ENCODE measurements around the gene CHI3L1.
"Not testable (repeated sequence)": the region's sequence is repeated elsewhere in the genome, so short reads cannot be mapped to it uniquely, and the experiment has no call there.

Gene CHI3L1

GRCh38 chr1:203186446-203187303 lies at the start of gene CHI3L1:
Gene CHI3L1 (minus strand): TSS chr1:203186704. CDS start chr1:203186623, 81 bp downstream.
- peak; percentile 80 for DNase-seq (ENCODE audit: low read depth)

DNA sequence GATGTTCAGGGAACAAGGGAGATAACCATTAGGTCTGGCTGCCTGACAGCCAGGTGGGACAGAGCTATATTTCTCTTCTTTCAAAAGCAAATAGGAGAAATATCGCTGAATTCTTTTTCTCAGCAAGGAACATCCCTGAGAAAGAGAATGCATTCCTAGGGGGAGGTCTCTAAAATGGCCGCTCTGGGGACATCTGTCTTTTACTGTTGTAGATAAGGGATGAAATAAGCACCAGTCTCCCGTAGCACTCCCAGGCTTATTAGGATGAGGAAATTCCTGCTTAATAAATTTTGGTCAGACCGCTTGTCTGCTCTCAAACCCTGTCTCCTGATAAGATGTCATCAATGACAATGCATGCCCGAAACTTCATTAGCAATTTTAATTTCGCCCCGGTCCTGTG lies 48.4 kb upstream of the CHI3L1 start:
- not testable (repeated sequence) for DNase-seq (ENCODE audit: low read depth)

- peak; percentile 40 for DNase-seq (ENCODE audit: low read depth)
Observed at GRCh38 chr1:203229471-203230135, 43.1 kb upstream of the CHI3L1 start, which contains the start of gene CHIT1. Gene CHIT1 (minus strand): TSS chr1:203229673. CDS start chr1:203229636, 37 bp downstream.

GRCh38 chr1:203228670-203229069 lies 42.2 kb upstream of the CHI3L1 start:
- no peak for DNase-seq (ENCODE audit: low read depth)

- DNase-seq (ENCODE audit: low read depth) = no peak
Observed at GRCh38 chr1:203227371-203228083, 41.0 kb upstream of the CHI3L1 start.

DNA sequence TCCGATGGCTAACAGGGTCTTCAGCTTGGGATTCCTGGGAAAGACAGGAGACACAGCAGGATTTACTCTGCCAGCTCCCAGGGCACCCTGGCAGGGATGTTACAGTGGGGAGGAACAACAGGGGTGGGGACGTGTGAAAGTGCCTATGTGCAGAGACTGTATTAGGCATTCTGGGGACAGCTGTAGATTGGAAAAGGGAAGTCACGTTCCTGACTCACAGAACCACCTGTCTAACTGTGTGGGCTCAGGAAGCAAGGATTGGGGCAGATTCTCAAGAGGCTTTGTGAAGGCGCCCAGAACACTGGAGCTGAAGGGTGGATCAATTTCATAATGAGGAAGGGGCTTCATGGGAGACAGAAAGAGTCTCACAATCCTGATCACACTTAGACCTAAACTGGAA lies 38.6 kb upstream of the CHI3L1 start:
- DNase-seq (ENCODE audit: low read depth) = no peak

DNA sequence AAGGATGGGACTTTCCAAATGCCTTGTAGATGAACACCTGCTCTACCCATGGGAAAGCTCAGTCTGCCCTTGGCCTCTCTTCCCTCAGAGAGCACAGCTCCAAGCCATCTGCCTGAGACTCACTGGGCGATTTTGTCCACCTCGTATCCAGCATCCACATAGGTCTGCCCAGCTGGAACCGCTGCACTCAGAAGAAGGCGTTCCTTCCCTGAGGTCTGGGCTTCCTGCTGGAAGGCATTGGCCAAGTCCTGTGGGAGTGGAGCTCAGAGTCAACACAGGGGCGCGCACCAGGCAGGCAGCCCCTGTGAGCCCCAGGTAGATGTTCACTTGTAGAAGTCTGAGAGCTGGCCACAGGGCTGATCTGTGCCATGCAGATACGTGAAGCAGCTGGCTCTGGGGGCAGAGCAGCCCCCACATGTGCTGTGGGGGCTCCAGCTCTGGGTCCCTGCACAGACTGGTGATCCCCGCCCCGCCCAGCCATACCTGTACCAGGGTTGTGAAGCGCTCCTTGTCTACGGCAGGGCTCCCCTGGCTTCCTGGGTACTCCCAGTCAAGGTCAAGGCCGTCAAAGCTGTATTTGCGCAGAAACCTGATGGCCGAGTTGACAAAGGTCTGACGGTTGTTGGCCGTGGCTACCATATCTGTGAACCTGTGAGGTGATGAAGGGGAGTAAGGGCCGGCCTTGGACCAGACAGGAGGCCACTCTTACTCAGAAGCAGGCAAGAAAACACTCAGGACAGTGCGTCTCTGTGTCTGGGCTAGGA lies 36.7 kb upstream of the CHI3L1 start:
- no peak for DNase-seq (ENCODE audit: low read depth)

DNA sequence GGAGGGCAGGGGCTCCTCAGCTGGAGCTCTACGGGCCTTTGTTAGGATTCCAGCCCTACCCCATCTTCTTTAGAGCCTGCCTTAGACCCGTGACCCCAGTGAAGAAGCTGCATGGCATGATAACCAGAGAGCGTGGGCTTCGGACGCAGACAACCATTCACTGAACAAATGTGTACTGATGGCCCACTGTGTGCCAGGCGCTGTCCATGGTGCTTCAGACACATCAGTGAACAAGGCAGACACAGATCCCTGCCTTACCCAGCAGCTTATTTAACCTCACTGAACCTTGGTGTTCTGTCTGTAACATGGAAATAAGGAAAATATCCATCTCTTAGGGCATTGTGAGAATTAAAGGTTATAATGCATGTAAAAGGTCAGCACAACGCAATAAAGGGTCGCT lies 33.4 kb upstream of the CHI3L1 start:
- no peak for DNase-seq (ENCODE audit: low read depth)

DNA sequence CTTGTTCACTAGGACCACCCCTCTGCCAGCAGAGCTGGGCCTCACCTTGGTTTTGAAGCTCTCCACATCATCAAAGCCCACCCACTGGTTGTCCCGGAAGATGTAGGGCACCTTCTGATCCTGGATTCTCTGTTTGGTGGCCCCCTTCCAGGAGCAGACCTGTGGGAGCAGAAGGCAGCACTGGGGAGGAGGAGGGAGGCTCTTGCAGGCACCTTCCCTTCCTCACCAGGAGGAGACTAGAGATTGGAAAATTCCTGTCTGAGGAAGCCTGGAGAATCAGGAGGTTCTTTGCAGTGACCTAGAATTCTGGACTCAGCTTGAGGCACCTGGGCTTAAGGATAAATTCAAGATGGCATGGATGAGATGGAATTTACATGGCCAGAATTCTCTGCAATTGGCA lies 32.7 kb upstream of the CHI3L1 start:
- no peak for DNase-seq (ENCODE audit: low read depth)

- DNase-seq (ENCODE audit: low read depth) = no peak
Observed at GRCh38 chr1:203217668-203218067, 31.2 kb upstream of the CHI3L1 start.

- DNase-seq (ENCODE audit: low read depth) = no peak
Observed at GRCh38 chr1:203217139-203217655, 30.7 kb upstream of the CHI3L1 start.

DNA sequence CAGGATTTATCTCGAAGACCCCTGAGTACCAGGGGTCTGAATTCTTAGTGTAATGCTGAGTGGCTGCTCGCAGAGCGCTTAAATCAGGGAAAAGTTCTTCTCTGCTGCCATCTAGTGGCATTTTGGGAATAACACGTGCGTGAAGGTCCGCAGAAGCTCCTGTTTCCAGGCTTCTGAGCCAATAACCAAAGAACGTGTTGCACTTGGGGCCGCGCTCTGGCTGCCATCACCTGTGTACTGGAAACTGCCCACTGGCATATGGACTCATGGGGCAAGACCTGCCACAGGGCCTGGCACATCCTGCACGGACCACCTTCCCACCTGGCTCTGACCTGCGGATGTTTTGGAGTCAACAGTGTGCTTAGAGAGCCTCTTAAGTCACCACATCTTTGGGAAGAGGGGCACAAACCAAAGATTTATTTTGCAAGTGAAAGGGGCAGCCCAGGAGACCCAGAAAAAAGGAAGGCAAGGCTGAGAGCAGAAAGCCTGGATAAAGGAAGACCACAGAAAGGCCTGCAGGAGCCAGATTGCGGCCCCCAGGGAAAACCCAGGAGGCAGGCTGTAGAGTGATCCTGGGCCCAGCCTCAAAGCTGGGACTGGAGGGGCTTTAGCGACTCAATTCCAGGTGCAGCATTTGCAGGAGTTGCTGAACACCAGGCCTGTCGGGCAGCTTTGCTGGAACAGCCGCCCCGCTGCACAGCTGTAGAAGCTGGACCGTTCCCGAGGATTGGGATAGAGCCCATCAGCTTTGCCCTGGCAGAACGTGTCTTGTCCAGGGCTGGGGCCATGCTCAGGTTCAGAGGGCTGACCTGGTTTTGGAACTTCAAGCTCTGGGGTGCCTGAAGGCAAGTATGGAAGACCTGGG lies 30.0 kb upstream of the CHI3L1 start:
- peak; percentile 55 for DNase-seq (ENCODE audit: low read depth)

- no peak for DNase-seq (ENCODE audit: low read depth)
Observed at GRCh38 chr1:203215573-203215972, 29.1 kb upstream of the CHI3L1 start.

DNA sequence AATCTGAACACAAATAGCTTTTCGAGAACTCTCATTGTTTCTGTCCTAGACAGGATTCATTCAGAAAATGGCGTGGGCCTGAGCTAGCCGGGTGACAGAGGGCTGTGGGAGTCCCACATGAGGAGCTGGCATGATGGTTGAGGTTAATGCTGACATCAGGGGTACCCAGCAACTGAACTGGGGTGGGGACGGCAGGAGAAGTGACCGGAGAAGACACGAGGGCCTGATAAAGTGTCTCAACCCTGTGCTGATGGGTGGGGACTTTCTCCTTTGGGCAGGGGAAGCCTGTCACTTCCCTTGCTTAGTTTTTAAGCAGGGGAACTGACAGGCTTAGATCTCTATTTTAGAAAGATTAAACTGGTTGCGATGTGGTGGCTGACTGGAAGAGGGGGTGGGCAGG lies 28.4 kb upstream of the CHI3L1 start:
- DNase-seq (ENCODE audit: low read depth) = no peak

GRCh38 chr1:203213126-203213525 lies 26.6 kb upstream of the CHI3L1 start:
- DNase-seq (ENCODE audit: low read depth) = no peak

DNA sequence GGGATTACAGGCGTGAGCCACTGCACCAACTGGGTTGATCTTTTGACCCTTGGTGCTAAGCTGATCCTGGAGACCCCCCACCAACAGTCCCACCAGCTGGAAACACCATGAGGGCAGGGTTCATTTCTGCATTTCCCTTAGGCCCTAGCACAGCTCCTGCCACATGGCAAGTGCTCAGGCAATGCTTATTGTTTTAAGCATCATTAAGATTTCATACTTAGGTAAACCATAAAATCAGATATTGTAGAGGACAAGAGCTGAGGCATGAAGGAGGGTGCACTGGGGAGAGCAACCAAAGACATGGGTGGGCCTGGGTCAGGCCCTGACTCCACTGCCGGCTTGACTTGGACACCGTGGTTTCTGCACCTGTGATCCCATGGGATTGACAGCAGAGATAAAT lies 25.3 kb upstream of the CHI3L1 start:
- no peak for DNase-seq (ENCODE audit: low read depth)

DNA sequence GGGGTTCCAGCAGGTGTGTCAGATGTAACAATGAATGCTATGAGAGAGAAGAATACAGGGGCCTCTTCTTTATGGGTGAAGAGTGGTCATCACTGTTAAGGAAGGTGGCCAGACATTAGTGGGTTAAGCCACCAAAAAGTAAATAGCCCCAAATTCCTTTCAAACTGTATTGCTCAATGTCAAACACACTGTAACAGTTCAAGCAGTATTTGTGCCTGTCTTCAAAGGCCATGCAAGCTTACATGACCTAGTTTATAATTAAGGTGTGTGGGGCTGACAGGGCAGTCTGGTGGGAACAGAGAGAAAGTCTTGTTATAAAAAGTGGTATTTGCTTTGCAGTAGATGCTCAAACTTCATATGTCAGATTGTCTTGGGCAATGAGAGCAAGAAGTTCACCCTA lies 24.5 kb upstream of the CHI3L1 start:
- no peak for DNase-seq (ENCODE audit: low read depth)

- DNase-seq (ENCODE audit: low read depth) = no peak
Observed at GRCh38 chr1:203210350-203210749, 23.8 kb upstream of the CHI3L1 start.

DNA sequence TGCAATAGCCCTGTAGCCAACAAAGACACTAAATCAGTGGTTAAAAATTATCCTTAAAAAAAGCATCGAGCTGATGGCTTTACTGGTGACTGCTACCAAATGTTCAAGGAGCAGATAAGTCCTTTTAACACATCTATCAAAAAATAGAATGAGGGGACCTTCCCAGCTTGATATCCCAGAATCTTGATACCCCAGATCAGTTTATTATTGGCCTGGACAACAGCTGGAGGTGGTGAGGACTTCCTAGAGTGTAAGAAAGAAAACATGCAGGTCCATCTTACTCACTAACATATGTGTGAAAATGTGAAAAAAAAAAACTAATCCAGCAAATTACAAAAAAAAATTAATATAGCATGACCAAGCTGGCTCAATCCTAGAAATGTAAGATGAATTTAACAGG lies 21.7 kb upstream of the CHI3L1 start:
- no peak for DNase-seq (ENCODE audit: low read depth)

DNA sequence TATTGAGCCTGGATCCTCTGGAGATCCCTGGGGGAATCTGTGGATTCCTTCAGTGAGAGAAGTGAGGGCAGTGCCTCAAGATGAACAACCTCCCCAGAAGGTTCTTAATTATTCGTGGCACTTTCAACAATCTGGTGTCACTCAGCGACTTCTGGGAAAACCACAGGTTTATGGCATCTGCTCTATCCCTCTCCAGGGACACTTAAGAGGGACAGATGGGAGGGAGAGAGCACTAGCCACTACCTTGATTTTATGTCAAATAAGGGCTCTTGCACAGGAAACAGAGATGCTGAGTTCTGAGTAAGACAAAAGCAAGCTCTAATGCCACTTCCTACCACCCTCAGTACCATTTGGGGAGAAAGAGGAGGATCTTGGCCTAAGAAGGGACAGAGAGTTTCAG lies 21.2 kb upstream of the CHI3L1 start:
- no peak for DNase-seq (ENCODE audit: low read depth)
